Erythroblast (primary cell): ENCODE measurements around the gene TCF4.

Experiments
- GATA1 ChIP-seq: IDR thresholded peaks from 2 replicates; pipeline ENCODE4 v1.6.1; 2011; ENCODE audit warnings: low read depth, mild to moderate bottlenecking, control low read depth, low read length, moderate library complexity
- POLR2A ChIP-seq: IDR thresholded peaks from 2 replicates; pipeline ENCODE4 v1.6.1; 2011; ENCODE audit warnings: mild to moderate bottlenecking, low read length

DNA sequence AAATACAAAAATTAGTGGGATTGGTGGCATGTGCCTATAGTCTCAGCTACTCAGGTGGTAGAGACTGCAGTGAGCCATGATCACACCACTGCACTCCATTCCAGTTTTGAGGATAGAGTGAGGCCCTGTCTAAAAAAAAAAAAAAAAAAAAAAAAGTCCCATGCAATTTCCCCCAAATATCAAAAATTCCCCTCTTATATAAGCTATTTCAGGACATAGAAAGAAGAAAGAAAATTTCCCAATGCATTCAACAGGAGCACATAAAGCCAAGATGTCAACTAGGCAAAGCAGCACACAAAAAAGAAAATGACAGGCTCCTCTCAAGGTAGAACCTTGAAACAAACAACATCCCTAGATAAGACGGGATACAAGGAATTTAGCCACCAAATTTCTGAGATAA, 213.3 kb downstream of the TCF4 start:
- TF ChIP-seq POLR2A (no peak), GATA1 (no peak)
